ENCODE data around the gene CCR9.

CCR9 gene

DNA sequence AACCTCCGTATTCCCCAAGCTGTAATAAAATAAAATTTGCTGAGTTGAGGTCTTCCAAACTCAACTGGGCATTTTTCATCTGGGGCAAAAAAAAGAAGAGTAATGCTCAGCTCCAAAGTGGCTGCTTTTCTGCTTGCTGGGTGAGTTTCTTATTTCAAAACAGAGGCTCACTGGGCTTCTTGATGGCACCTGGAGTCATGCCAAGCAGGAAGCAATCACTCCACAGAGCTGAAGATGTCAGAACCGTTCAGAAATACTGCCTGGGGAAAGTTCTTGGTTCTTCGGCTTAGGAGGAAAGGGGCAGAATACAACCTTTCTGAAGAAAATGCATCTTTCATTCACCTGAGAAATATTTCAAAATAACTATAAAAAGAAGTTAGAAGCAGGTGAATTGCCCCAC lies 4.1 kb downstream of the CCR9 start:
- TF ChIP-seq, protein P1, sequence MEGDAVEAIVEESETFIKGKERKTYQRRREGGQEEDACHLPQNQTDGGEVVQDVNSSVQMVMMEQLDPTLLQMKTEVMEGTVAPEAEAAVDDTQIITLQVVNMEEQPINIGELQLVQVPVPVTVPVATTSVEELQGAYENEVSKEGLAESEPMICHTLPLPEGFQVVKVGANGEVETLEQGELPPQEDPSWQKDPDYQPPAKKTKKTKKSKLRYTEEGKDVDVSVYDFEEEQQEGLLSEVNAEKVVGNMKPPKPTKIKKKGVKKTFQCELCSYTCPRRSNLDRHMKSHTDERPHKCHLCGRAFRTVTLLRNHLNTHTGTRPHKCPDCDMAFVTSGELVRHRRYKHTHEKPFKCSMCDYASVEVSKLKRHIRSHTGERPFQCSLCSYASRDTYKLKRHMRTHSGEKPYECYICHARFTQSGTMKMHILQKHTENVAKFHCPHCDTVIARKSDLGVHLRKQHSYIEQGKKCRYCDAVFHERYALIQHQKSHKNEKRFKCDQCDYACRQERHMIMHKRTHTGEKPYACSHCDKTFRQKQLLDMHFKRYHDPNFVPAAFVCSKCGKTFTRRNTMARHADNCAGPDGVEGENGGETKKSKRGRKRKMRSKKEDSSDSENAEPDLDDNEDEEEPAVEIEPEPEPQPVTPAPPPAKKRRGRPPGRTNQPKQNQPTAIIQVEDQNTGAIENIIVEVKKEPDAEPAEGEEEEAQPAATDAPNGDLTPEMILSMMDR (IDR thresholded peaks at IDR 0.05) = no peak

DNA sequence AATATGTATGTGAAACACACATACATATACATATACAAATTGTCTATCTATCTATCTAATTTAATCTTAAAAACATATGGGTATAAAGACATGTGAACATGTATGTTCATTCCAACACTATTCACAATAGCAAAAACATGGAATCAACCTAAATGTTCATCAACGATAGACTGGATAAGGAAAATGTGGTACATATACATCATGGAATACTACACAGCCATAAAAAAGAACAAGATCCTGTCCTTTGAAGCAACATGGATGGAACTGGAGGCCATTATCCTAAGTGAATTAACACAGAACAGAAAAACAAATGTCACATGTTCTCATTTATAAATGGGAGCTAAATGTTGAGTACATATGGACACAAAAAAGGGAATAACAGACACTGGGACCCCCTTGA lies 5.8 kb downstream of the CCR9 start:
- TF ChIP-seq, protein P1 (IDR thresholded peaks at IDR 0.05) = no peak

DNA sequence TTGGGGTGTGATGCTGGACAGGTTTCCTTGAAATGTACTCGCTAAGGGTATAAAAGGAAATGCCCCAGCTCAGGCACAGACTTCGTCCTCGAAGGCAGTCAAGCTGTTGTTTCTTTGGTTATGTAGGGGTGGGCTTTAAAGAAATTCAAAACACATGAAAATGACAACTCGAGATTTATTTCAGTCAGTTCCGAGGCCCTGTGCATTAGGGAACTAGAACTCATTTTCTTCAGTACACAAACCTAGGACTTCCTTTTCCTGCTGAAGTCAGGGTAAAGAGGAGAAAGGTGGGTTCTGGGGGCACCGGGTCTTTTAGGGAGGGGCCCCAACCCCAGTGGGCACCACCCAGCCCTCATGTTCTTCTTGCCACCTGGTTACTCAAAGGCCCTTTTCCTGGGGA lies 7.7 kb downstream of the CCR9 start:
- TF ChIP-seq, protein P1 (IDR thresholded peaks at IDR 0.05) = no peak

DNA sequence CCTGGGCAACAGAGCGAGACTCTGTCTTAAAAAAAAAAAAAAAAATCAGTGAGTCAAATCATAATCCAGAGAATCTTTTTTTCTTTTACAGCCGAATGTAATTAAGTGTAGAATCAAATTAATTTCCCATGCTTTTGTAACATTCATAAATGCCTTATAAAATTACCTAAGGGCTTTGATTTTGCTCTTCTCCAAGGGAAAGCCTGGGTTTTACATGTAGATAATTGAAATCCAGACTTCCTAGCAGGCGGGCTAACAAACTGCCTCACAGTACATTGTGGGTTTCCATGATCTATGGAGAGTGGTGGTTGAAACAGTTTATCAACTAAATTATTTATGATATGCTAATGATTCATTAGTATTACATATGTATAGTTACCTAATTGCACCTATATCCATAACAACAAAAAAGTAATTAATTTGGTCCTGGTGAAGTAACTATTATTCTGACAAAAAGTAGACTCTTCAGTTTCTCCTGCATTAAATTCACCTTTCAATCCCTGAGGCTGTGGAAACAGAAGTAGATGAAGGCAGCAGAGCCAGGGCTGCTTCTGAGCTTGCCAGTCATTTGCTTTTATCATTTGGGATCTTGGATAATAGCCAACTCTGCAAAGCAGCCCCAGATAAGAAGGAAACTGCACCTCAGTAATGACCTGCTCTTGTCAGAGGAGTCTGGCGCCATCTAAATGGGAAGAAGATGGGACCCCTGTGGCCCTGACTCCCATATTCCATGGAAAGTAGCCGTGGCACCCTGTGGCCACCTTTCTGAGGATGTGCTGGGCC lies 9.5 kb downstream of the CCR9 start:
- TF ChIP-seq, protein P1 (IDR thresholded peaks at IDR 0.05) = no peak

DNA sequence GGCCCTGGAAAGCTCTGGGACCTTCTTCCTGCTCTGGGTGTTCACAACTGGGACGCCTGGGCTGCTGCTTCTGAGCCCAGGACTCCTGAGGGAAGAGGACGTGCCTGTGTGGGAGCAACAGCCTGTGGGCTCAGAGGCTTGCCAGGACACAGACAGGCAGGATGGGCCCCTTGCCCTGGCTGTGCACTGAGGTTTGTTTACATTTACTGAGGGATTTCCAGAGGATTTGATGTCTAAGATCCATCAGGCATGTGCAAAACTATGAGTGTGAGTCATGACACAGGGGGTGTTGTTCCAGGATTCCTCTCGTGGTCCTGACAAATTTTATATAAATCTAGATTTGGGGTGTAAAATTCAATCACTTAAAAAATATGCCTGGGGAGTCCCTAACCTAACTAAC lies 10.6 kb downstream of the CCR9 start:
- TF ChIP-seq, protein P1 (IDR thresholded peaks at IDR 0.05) = no peak

DNA sequence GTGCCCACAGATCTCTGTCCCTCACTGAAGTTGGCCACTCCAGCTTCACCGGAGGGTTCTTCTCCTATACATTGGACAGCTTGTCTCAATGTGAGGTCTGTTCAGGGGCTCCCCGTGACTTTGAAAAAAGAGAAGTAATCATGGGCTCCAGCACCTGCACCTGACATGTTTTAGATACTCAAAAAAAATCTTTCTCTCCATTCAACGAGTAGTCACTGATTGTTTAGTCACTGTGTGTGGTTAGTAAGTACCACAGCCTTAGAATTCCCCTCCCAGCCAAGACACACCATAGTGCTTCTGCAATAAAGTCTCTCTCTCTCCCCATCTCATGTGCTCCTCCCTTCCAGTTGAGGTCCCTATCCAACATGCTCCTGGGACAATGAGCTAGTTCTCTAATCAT lies 18.6 kb downstream of the CCR9 start:
- TF ChIP-seq, protein P1 (IDR thresholded peaks at IDR 0.05) = no peak

DNA sequence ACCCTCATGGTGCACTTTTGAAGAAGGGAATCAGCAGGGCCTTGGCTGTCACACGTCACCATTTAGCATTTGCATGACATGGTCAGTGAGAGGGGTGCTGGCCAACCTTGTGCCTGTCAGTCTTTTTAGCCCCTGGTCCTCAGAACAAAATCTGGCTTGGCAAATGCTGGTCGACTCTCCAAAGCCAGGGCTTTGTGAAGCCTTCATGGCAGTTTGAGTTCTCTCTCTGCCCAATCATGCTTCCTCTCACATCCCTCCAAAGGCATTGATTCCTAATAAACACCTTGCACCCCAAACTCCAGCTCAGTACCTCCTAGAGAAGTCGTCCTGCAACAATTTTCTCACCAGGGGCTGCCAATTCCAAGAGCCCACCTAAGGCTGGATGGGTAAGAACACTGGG lies 19.4 kb downstream of the CCR9 start:
- TF ChIP-seq, protein P1 (IDR thresholded peaks at IDR 0.05) = no peak

All from LNCAP (cell line).